ENCODE data around the gene OPTN. TPM values are rescaled to one million over a fixed set of nuclear protein-coding genes. Genes with fewer than 3 reads are reported as not detected.
A peak's percentile ranks its signal among the peaks of the same experiment; 100 is the strongest.
"Not testable (repeated sequence)": the region's sequence is repeated elsewhere in the genome, so short reads cannot be mapped to it uniquely, and the experiment has no call there.

The OPTN gene
- total RNA-seq (10 to 100 TPM; 86.8 to 99.6 TPM), total RNA-seq (26.6 to 245 (median 145) reads per million in 172 experiments)
- 111 TPM for polyA plus RNA-seq (2013, experiment 1 of 2)
- 124 TPM for polyA plus RNA-seq (2013, experiment 2 of 2)

- peaks cover 5% of the 10 kb centered on the region for H3K36me3 ChIP-seq (ENCODE audit: insufficient read depth, low read length)
- peak within 1 kb of the TSS; percentile 94 for H3K4me3 ChIP-seq (ENCODE audit: low read length)
- Mint-ChIP-seq H3K27ac (peak within 1 kb of the TSS; percentile 95), H3K4me3 (peak within 1 kb of the TSS; percentile 94), H3K4me1 (ENCODE audit: low read depth) (peaks cover 51% of the 10 kb centered on the region), H3K27me3 (no peaks in the 10 kb centered on the region), H3K36me3 (ENCODE audit: low read depth) (peaks cover 18% of the 10 kb centered on the region), H3K9me3 (no peaks in the 10 kb centered on the region)
- peak within 1 kb of the TSS; percentile 90 to 92 for H3K27ac ChIP-seq (ENCODE audit: low read depth in 1 of 2, low read length in 2 of 2)
- peak; percentile 79 for ATAC-seq (ENCODE audit: poor library complexity)
- H3K27me3 ChIP-seq (ENCODE audit: control insufficient read depth in 1 of 2, insufficient read depth in 2 of 2, low read length in 2 of 2), result no peaks in the 10 kb centered on the region
- intact Hi-C loops (cut with DNase I, micrococcal nuclease), result loop anchor here (2.0 to 10.0 kb wide), 6 partner anchors 63 to 838 kb away; no protein-coding TSS in a partner anchor
- ChIA-PET CTCF (interaction anchor here (0.6 to 2.5 kb wide), 13 partner anchors 8 to 1547 kb away, joined by 3 to 14 read pairs (median 4); partner anchors contain the start of genes CDC123 and NUDT5), POLR2A (interaction anchor here (0.8 to 2.6 kb wide), 9 partner anchors 9 to 252 kb away, joined by 3 to 22 read pairs (median 4); partner anchors contain the start of gene PHYH)
- peaks cover 48% of the 10 kb centered on the region for H3K4me1 ChIP-seq (ENCODE audit: insufficient read depth, low read length)
- no peaks in the 10 kb centered on the region for H3K9me3 ChIP-seq (ENCODE audit: control insufficient read depth in 1 of 2, insufficient read depth in 1 of 2, low read length in 2 of 2)
- peak; percentile 63 to 92 (median 76) for DNase-seq
- TF ChIP-seq CTCF (IDR thresholded peaks at IDR 0.05), result peak; percentile 42
Measured at GRCh38 chr10:13099666-13100348, at the start of gene OPTN. Gene OPTN, plus strand, starts transcription at chr10:13100163. Its CDS starts 8,960 bp downstream, at chr10:13109123.

GRCh38 chr10:13051126-13051694 lies 48.8 kb upstream of the OPTN start:
- H3K36me3 Mint-ChIP-seq (ENCODE audit: low read depth), result no peaks in the 10 kb centered on the region
- no peak overlapping the region for H3K27ac Mint-ChIP-seq
- ChIA-PET CTCF (no interaction called here), POLR2A (no interaction called here)
- H3K4me3 ChIP-seq (ENCODE audit: low read length), result no peak overlapping the region
- H3K9me3 ChIP-seq (ENCODE audit: control insufficient read depth in 1 of 2, insufficient read depth in 1 of 2, low read length in 2 of 2), result no peaks in the 10 kb centered on the region
- TF ChIP-seq CTCF (IDR thresholded peaks at IDR 0.05), result no peak
- H3K27me3 Mint-ChIP-seq, result peaks cover 7% of the 10 kb centered on the region
- no peaks in the 10 kb centered on the region for H3K4me1 Mint-ChIP-seq (ENCODE audit: low read depth)
- no peaks in the 10 kb centered on the region for H3K36me3 ChIP-seq (ENCODE audit: insufficient read depth, low read length)
- no peaks in the 10 kb centered on the region for H3K27me3 ChIP-seq (ENCODE audit: control insufficient read depth in 1 of 2, insufficient read depth in 2 of 2, low read length in 2 of 2)
- ATAC-seq (ENCODE audit: poor library complexity) (no peak), DNase-seq (no peak)
- H3K27ac ChIP-seq (ENCODE audit: low read depth in 1 of 2, low read length in 2 of 2), result no peak overlapping the region
- H3K9me3 Mint-ChIP-seq, result no peaks in the 10 kb centered on the region
- H3K4me1 ChIP-seq (ENCODE audit: insufficient read depth, low read length), result no peaks in the 10 kb centered on the region
- intact Hi-C loops (cut with DNase I, micrococcal nuclease), result no loop called here
- no peak overlapping the region for H3K4me3 Mint-ChIP-seq

GRCh38 chr10:13053208-13053607 lies 46.8 kb upstream of the OPTN start:
- H3K4me1 Mint-ChIP-seq (ENCODE audit: low read depth); POLR2A ChIA-PET; intact Hi-C loops (cut with DNase I, micrococcal nuclease); H3K27ac Mint-ChIP-seq; DNase-seq; H3K27me3 Mint-ChIP-seq; H3K4me3 ChIP-seq (ENCODE audit: low read length); CTCF ChIA-PET; H3K36me3 ChIP-seq (ENCODE audit: insufficient read depth, low read length); H3K27ac ChIP-seq (ENCODE audit: low read depth in 1 of 2, low read length in 2 of 2); H3K36me3 Mint-ChIP-seq (ENCODE audit: low read depth); ATAC-seq (ENCODE audit: poor library complexity); H3K4me3 Mint-ChIP-seq; H3K9me3 ChIP-seq (ENCODE audit: control insufficient read depth in 1 of 2, insufficient read depth in 1 of 2, low read length in 2 of 2); H3K4me1 ChIP-seq (ENCODE audit: insufficient read depth, low read length); H3K27me3 ChIP-seq (ENCODE audit: control insufficient read depth in 1 of 2, insufficient read depth in 2 of 2, low read length in 2 of 2); H3K9me3 Mint-ChIP-seq: not testable (repeated sequence)

Data from CD4-positive, alpha-beta T cell (primary cell).